GM18499 (cell line): ENCODE data around the gene CAMK2B.

ENCODE experiments used
- ATAC-seq: cut with Tn5 transposase; IDR thresholded peaks from one replicate; pipeline ENCODE4 v1.9.1; 2021; ENCODE audit warnings: moderate number of reproducible peaks; ENCODE audit not compliant: insufficient read depth, unreplicated experiment

Gene CAMK2B

DNA sequence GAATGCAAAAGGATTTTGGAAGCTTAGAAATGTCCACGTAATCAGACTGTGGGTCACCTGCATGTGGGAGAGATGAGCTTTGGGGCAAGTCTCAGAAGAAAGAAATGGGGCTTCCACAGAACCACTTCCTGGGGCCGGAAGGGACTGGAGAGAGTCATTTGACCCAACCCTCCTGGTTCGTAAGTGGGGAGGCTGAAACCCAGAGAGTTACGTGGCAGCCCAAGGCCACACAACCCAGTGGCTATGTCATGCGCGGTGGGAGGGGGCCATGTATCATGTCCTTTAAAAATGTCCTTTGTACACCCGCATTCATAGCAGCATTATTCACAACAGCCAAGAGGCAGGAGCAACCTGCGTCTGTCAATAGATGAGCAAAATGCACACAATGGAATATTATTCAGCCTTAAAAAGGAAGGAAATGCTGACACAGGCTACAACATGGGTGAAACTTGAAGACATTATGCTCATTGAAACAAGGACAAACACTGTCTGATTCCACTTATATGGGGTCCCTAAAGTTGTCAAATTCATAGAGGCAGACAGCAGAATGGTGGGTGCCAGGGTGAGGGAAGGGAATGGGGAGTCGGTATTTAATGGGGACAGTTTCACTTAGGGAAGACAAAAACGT is 15.1 kb downstream of the CAMK2B start:
- no peak for ATAC-seq

DNA sequence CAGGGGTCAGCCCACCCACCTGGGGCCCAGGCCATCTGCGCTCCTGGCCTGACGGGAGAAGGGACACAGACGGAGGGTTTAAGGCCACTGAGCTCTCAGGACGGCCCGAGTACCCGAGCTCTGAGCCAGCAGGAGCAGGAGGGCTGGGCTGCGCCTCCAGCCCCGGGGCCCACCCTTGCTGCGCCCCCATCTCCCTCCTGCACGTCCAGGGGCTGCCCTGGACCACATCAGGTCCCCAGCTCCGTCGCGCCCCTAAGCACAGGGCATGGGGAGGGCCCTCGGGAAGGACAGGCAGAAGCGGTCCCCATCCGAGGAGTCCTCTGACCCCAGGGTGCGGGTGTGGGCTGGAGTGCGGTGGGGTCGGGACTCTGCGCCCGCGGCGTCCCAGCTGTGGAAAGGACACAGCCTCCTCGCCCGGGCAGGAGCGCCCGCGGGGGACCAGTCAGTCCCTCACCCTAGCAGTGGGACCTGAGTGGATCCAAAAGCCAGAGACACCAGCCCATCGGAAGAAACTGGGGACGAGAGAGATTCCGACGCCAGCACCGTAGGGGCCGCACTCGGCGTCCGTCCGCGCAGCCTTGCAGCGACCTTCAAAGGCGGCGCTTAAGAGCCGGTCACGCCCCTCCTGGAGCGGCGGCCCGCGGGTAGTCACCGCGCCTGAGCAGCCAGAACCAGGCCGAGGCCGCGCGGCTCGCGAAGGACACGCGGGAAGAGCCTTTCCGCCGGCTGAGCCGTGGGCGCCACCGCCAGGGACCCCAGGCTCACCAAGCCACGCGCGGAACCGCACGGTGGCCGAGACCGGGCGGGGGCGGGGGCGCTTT is 15.9 kb downstream of the CAMK2B start:
- no peak for ATAC-seq

DNA sequence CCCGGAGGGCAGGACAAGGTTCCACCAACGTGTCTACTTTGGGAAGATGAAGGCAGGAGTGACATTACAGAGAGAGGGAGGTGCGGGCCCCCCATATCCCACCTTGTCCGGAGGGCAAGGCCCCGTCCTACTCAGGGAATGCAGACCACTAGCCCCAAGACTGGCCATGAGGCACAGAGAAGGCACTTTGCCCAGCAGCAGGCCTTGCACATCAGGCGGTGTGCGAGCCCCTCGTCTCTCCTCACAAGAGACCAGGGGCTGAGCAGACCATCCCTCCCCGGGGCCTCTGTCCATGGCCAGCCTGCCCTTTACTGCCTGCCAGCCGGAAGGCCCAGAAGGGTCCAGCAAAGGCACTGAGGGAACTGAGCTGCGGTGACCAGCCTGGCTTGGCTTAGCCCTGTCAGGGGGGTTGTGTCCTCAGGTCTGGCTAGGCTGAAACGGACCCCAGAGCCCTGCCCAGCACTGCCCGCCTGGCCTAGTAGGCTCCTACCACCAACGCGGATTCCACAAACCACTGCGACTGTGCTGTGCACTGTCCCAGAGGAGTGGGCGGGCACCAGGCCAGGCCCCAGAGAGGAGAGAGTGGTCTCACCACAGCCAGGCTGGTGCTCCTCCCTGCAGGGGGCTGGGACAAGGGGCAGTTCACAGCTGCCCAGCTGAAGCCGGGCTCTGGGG is 16.7 kb downstream of the CAMK2B start:
- ATAC-seq, result no peak

DNA sequence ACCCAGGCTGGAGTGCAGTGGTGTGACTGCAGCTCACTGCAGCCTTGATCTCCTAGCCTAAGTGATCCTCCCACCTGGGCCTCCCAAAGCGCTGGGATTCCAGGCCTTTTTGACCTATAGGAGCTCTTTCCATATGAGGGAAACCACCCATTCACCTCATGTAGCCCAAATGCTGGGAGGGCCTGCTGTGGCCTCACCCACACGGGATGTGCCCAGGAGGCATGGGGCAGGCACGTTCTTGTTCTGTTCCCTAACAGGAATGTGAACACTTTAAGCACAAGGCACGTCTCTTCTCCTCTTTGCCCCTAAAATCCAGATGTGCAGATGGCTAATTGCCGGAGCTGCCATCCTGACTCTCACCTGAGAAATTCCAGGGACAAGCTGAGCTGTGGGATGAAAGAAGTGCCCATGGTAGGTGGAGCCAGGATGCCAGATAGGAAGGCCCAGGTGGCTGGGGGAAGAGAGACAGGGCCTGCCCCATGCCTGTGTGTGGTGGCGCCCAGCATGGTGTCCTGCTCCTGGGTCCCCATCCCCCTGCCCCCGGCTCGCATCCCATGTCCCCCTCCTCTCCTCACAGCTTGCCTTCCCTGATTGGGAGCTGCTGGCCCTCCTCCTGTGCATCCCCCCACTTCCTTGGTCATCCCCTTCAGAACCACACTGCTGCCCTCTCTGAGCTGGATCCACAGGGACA is 17.3 kb downstream of the CAMK2B start:
- no peak for ATAC-seq

DNA sequence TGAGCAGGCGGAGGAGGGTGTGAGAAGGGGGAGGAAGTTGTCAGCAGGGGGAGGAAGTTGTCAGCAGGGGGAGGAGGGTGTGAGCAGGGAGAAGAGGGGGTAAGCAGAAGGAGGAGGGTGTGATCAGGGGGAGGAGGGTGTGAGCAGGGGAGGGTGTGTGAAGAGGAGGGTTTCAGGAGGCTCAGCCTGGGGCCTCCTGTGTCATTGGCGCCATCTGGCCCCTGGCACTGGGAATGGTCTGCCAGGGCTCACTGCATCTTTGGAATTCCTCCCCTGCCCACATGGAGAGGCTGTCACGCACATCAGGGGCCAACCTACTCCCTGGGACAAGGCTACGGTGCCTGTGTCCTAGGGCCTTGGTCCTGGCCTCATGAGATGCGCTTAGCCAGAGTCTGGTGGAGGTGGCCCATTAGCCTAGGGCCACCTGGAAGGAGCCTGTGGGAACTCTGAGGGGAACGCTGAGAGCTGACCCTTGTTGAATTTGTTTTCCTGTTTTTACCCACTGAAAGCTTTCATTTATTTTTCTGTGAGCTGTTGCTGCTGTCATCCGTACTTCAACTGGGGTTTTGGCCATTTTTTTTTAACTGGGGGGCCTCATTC is 18.0 kb downstream of the CAMK2B start:
- no peak for ATAC-seq

DNA sequence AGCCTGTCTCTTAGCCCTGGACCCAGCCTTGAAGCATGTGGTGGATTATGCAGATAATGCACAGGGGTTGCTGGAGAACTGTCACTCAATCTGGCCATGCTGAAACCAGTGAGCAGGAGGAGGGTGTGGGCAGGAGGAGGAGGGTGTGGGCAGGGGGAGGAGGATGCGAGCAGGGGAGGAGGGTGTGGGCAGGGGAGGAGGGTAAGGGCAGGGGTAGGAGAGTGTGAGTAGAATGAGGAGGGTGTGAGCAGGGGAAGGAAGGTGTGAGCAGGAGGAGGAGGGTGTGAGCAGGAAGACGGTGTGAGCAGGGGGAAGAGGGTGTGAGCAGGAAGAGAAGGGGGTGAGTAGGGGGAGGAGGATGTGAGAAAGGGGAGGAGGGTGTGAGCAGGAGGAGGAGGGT is 18.8 kb downstream of the CAMK2B start:
- no peak for ATAC-seq

DNA sequence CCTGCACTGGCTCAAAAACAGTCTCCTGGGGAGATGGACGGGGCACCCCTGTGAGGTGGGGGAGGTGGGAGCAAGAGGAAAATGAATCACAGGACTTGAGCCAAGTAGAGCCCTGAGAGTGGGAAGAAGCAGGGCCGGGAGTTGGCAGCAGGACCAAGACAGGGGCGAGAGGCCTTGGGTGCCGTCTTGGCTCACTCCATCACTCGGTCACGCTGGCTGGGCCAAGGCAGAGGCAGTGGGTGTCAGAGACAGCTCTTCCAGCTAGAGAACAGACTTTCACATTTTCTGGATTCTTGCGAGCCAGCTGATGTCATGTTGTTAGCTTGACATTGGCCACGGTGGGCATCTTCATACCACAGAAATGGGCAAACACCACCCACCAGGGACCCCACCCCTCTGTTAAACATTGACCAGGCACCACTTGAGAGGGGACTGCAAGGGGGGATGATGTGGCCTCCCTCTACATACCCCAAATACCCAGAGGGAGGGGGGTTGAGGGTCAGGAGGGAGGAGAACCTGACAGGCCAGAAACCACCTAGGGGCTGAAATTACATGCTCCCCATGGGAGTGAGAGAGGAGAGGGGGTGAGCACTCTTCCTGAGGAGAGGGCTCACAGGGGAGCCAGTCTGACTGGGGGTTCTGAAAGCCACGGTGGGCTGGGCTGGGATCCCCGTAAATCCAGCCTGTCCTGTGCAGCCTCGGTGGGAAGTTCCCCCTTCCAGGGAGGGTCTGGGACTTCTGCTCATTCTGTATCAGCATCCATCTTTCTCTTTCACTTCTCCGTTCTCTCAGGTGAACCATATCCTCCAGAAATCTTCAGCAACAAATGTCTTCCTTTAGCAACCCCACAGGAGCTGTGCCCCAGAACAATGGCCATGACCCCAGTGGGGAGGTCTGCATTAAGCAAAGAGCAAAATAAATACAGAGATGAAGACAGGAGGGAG is 19.6 kb downstream of the CAMK2B start:
- no peak for ATAC-seq

DNA sequence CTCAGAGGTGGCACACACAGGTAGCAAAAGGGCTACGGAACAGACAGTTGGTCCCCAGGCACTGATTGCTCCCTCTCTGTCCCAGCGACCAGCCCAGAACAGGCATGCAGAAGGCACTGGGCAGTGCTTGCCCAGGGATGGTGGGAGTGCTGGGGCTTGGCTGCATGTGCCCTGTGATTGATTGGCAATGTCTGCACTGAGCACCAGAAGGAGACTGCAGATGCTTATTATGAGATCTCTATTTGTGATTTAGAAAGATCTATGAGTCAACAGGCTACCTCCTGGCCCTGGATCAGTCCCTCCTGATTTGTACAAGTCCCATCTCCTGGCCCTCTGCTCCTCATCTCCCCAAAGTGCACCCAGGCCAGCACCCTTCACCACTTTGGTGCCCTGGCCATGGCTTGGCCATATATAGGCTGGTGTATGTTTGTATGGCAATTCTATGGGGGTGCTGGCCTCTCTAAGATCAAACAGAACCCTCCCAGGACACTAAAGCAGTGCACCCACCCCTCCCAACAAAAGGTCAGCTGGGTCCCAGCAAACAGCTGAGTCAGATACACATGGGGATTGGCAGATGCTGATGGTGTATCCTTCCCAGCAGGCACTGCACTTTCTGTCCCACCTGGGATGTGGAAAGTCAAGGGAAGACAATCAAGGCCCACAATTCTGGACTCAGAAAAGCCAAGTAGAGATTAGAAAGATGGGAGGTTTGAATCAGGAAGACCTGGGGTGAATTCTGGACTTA is 30.9 kb downstream of the CAMK2B start:
- no peak for ATAC-seq

DNA sequence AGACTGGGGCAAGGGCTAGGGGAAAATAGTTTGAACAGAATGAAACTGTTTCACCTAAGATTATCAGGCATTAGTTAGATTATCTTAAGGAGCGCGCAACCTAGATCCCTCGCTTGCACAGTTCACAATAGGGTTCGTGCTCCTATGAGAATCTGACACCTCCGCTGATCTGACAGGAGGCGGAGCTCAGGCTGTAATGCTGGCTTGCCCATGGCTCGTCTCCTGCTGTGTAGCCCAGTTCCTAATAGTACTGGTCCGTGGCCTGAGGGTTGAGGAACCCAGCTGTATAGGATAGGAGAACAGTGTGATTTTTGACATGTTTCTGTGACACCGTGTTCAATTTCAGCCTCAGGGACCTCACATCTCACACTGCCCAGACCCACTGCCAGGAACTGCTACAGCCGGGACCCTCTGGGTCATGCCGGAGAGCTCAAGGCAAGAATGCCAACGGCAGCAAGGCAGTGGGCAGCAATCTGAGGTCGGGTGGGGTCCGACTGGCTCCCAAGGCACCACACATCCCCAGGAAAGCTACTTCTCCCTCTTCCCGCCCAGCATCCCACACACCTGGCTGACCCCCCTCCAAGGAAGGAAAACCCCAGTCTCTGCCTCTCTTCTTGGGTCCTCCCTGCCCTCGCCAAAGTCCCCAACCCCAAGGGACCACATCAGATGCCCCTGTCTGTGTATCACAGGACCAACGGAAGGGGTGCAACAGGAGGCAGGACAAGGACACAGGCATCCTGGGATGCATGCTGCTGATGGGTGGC is 31.7 kb downstream of the CAMK2B start:
- no peak for ATAC-seq

DNA sequence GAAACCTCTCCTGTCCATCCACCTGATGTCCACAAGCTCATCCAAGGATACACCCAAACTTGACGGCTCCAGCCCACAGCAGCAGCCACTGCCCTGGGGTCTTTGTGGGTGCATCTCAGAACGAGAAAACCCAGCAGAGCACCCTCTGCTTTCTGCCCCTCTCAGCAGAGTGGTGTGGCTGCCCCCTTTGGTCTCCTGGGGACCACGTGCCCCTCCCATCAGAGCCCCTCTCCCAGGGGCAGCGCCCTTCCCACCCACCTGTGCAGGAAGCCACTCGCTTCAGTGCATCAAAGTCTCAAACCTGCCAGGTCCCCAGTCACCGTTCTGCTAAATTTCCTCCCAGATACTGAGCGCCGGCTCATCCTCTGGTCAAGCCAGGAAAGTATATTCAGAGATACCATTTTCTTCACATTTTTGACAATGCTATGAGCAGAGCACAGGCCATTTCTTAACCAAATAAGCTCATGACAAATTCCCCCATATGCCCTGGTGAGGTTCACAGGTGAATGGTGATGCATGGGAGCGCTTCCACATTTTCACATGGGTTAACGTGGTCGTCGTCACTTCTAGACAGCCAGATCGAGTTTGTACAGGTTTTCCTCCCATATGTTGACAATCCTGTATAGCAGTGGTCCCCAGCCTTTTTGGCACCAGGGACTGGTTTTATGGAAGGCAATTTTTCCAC is 32.4 kb downstream of the CAMK2B start:
- no peak for ATAC-seq

DNA sequence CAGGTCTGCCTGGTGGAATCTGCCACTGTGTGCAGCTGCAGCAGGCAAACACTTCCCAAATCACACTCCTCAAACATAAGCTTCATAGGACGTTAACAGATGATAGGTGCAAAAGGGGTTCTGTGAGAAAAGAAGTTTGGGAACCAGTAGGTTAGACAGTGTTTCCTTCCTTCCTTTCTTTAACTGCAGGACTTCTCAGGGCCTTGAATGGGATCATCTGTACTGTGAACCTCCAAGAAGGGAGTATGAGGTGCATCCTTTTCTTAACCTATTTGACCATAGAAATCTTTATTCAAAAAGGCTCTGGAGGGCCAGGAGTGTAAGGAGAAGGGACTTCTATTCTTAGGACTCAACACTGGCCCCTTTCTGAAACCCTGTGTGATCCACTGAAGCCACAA is 33.0 kb downstream of the CAMK2B start:
- no peak for ATAC-seq

DNA sequence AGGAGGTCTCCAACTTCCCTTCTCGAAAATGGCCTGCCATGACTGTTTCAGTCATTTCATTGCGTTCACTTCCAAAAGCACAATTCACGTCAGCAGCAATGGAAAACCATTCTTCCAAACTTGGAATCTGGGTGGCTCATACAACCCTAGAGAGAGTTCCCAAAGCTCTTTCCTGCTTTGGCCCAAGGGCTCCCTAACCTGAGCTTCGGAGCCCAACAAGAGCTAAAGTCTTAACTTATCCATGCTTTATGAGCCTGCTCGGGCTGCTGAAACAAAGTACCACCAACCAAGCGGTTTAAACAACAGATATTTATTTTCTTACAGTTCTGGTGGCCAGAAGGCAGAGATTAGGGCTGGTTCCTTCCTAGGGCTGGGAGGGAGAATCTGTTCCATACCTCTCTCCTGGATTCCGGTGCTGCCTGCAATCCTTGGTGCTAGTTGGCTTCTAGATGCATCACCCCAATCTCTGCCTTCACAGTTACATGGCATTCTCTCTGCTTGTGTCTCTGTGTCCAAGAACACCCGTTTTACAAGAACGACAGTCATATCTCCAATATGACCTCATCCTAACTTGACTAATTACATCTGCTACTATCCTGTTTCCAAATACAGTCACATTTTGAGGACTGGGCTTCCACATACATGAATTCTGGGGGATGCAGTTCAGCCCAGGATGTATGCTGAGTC is 33.5 kb downstream of the CAMK2B start:
- ATAC-seq, result no peak

DNA sequence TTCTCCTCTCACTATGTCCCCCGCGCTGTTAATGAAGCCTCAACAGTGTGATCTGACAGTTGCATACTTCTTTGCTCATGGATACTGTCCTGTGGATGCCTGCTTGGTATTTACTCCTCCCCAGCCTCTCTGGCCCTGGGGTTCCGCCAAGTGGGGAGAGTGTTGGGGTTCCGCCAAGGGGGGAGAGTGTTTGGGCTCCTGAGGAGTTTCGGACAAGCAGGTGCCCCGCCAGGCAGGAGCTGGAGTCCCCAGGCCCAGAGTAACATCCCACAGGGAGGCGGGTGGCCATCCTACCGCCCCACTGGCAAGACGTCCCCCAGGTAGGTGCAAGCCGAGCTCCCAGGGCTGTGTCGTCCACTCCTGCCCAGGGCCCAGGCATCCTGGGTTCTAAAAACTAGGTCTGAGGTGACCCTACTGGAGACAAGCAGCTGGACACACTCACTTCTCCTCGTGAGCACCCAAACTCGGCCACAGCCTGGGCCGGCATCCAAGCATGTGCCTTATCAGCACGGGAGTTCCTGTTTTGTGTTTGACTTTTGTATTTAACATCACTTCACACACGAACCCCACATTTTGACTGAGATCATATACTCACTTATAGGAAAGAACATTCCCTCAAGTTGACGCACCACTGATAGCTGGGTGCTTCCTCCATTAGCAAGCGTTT is 34.2 kb downstream of the CAMK2B start:
- no peak for ATAC-seq

DNA sequence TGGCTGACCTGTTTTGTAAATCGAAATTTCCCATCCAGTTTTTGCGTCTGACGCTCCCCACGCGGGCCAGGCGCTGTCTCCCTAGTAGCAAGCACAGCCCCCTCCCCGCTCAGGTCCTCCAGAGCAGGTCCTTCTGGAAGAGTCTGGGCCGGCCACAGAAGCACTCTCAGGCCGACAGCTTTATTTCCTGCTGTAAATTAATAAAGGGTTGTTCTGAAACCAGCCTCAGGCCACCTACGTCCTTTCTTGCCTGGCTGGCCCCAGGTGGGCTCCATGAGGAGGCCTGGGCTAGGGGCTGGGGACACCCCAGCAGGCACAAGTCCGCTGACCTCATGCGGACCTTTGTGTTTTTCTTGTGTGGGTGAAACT is 35.2 kb downstream of the CAMK2B start:
- no peak for ATAC-seq

DNA sequence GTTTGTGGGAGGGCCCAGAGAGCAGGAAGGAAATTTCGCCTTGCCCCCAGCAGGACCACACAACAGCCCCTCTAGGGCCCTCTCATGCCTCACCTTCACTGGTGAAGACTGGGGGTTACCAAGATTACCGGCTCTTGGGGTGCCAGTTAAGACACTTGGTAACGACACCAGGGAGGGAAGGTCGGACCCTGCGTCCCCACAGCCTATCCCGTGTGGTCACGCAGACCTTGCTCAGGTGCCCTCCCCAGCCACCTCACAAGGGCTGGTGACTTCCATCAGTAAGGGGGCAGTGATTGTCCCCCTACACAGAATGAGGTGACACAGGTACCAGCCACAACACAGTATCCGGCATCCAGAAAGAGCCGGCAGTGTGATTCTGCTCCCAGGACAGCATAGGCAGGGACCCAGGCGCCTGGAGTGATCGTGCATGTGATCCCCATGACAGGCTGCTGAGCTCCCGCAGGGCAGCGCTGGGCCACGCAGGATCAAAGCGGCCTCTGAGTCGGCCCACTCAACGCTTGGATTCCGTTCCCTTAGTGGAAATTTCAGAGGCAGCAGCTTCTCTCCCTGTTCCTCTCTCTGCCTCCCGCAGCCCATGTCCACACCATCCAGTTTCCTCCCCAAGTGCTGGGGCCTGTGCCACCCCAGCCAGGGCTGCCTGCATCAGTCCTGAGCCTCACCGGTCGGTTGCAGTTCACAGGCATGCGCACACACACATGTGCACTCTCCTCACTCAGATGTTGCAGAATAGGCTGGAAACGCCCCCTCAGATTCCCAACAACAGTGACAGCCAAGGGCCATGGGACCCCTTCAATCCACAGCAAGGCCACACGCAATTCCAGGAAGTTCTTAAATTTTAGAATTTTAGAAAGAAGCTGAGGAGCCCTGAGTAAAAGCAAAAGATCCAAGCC is 35.8 kb downstream of the CAMK2B start:
- no peak for ATAC-seq
